Glomerular visceral epithelial cell (primary cell): ENCODE measurements around the gene CEP170.
"Not testable (repeated sequence)": the region's sequence is repeated elsewhere in the genome, so short reads cannot be mapped to it uniquely, and the experiment has no call there.

Source experiments
- DNase-seq: peaks from one replicate; pipeline ENCODE4 v3.0.0-alpha.2; 2016; ENCODE audit errors: extremely low spot score

CEP170 gene

DNA sequence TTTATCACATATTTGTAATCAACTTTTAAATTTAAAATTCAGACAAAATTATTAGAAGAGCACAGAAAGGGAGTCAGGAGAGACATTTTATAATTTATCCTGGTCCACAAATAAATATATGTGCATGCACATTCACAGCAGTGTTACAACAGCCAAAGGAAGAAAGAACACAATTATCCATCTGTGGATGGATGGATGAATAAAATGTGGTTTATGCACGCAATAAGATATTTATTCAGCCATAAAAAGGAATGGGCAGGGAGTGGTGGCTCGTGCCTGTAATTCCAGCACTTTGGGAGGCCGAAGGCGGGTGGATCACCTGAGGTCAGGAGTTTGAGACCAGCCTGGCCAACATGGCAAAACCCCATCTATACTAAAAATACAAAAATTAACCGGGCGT, 77.3 kb downstream of the CEP170 start:
- not testable (repeated sequence) for DNase-seq

DNA sequence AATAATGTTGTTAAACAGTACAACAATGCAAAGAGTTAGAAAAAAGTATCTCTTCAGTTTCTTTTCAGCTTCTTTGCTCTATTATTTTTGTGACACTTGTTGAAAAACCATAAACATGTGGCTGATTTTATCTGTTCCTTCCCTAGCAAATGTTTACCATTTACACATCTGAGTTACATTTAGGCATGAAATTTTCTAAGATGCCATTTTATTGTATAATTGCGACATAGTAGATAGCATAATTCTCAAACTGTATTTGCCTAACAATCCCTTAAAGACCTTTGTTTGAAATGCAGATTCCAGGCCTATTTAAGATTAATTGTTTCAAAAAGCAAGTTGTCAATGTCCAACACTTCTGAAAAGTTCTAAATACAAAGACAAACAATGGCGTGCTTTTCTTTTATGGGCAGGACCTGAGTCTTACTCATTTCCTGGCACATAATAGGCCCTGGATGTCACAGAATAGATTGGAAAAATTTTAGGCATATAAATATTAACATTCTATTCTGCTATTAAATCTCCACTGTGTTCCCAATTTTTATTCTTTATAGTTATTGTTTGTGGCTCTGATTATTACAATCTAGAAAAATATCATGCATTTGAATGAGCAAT, 81.2 kb downstream of the CEP170 start:
- DNase-seq, result not testable (repeated sequence)

DNA sequence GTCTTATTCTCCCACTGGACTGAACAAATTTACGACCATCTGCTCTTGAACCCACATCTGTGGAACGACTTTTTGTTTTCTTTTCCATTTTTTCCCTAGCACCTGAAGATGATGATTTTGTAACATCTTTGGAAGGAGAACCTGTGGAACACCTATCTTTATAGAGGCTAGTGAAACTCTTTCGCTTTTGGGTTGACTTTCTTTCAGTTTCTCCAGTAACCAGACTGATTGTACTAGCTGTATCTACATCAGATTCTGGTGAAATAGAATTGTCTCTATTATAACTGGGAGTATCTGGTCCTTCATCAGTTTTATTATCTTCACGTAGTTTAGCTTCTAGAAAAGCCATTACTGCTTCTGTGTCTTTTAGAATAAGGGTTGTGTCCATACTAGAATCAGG, 90.2 kb downstream of the CEP170 start:
- DNase-seq, result not testable (repeated sequence)

DNA sequence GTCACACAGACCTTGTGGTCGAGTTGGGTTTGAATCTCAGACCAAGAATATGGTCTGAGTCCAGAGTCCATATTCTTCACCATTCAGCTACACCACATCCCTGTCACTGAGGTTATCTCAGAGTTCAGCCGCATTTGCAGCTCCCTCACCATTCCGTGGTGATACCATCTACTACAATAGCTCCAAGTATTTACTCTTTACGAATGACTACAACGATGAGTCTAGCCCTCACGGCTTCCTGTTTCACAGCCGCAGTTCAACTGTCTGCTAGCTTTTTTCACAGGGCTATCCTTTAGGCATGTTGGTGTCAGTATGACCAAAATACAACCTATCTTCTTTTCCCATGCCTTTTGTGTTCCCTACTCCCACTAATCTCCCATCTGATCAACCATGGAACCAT, 104.2 kb downstream of the CEP170 start:
- not testable (repeated sequence) for DNase-seq

DNA sequence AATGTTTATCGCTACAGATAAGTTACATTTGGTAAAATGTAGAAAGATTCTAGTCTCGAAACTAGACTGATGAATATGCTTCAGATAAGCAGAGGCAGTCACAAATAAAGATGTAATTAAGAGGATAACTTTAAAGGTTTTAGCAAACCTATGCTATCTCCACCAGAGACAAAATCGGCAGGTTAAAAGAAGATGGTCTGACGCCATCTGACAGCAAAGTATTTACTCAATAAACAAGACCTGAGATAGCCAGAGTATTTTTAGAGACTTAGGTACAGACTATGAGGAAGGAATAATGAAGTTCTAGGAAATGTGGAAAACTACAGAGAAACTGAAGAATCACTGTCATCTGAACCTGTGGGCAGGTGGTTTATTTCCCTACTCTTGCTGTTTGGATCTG, 106.0 kb downstream of the CEP170 start:
- DNase-seq, result not testable (repeated sequence)

DNA sequence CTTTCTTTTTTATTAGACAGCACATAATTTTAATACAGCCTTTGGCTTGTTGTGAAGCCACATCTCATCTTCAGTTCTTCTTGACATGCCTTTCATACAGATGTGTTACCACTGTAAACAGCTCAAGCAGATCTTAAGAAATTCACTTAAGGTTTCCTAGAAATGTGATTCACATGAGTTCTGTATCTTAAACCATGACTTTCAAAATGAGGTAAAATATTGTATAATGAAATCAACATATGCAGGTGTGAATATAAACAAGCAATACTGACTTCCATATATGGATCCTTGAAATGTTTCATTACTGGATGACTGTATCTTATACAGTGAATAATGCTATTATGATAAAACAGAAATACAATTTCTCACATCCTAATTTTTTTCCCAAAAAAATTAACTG, 107.7 kb downstream of the CEP170 start:
- not testable (repeated sequence) for DNase-seq

DNA sequence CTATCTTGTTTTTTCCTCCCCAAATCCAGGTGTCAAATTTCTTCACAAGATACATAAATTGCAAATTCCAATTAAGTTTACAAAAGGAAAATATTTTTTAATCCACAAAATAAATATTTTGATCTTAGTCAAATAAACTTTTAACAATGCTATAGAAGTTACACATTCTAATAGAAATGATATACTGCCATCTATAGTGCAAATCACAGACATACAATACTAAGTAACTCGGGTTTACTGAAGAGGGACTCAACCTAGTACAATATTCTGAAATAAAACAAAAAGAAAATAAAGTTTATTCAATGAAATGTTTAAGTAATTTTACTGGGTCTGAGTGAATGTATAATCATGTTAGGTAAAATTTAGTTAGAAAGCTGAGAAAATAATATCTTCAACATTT, 114.6 kb downstream of the CEP170 start:
- DNase-seq, result not testable (repeated sequence)

DNA sequence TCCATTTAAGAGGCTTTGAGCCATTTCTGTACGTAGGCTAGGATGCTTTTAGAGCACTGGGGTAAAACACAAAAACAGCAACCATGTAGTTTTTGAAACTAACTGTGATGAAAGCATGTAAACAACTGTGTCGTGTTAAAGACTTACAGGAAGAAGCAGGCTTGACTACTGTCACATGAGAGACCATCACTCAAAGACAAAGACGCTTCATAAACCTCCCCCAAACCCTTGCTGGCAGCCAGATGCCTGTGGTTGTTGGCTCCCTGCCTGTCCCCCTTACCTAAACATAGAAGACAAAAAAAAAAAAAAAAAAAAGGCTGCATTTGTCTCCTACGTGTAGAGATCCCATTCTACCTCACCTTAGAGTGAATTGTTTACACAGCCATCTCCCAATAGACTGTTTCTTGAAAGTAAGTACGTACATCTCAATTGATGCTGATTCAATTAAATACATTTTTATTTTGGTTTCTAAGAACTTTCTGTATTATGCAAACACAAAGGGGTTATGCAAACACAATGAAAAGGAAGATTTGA, 132.1 kb downstream of the CEP170 start:
- DNase-seq, result not testable (repeated sequence)

DNA sequence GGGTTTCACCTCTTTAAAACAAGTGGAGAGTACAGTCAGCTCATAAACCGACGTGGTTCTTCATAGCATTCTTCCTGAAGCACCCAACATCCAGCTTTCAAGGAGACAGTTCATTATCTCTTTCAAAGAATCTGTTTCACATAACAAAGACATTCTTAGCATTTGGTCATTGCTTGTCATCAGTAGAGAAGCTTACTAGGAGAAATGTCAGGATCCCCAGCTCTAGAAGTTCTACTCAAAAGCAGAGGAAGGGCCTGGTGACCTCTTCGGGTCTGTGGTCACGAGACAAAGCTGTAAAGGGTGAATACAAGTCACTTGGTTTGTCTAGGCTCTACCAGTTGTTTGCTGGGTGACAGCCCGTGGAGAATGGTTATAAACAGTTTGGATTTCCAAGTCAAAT, 133.1 kb downstream of the CEP170 start:
- DNase-seq, result not testable (repeated sequence)

DNA sequence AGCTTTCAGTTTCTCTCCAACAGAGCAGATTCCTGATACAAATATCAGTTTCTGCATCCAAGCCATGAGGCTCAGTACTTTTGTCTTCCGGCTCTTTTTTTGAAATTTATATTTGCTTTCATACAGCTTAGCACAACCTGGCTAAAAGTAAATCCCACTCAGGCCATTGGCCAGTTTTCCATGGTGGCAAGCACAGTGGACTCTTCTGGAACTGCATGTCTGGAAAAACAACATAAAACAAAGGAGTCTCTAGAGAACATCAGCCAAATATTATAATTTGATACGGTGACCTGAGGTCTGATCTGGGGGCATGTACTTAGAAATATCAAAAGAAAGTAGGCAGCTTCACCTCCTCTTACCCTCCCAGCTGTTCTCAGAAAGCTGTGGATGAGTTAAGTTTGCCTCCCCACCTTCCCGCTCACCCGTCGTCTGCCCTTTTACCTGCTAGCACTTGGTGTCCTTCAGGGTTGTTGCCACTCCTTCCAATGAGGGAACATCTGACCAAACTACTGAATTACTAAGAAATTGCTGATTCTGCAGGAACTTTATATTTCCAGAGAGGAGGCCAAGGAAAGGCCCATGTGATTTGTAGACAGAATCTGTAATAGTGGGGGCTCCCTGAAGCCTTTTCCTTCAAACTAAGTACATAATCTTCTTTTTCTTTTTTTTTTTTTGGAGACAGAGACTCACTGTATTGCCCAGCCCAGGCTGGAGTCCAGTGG, 136.3 kb downstream of the CEP170 start:
- not testable (repeated sequence) for DNase-seq

DNA sequence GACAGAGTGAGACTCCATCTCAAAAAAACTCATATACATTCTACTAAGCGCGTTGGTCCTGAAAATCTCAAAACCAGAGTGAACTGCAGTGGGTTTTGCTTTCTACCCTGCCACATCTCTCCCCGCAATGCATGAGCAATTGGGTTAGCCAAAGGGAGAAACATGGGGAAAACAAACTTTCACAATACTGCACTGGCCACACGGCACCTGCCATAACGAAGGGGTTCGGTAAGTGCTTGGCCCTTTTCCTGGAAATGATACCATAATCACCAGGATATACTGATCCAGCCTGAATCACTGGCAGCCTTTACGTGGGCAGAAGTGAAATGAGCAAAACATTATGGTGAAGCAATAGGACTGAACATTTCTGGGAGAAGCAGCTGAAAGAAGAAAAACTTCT, 138.9 kb downstream of the CEP170 start:
- DNase-seq, result not testable (repeated sequence)

DNA sequence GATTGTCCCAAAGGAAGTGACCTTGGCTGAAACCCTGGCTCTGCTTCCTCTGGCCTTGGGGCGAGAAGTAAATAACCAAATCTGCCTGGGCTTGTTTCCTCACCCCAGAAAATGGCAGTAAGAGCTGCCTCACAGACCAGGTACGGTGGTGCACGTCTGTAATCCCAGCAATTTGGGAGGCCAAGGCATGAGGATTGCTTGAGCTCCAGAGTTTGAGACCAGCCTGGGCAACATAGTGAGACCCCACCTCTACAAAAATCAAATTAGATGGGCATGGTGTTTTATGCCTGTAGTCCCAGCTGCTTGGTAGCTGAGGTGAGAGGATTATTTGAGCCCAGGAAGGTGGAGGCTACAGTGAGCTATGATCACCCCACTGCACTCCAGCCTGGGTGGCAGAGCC, 140.3 kb downstream of the CEP170 start:
- DNase-seq, result not testable (repeated sequence)

DNA sequence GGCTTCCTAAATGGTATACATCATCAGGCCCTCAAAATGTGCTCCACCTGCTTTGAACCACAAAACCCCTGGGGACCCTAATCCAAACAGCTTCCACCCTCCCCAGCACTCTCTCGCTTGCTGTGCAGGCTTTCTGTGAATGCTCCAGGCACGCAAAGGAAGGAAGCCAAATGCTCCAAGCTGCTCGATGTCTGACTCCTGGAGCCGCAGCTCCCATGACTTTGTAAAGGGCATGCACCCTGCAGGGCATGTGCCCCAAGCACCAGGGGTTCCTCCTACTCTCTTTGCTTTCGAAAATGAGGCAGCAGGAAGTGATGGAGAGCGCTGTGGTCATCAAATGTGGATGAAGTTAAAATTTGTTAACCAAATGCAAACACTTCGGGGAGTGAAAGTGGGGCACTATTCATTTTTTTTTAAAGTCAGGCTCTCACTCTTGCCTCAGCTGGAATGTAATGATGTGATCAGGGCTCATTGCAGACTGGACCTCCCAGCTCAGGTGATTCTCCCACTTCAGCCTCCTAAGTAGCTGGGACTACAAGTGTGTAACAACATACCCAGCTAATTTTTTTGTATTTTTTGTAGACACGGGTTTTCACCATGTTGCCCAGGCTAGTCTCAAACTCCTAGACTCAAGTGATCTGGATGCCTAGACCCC, 140.9 kb downstream of the CEP170 start:
- not testable (repeated sequence) for DNase-seq

DNA sequence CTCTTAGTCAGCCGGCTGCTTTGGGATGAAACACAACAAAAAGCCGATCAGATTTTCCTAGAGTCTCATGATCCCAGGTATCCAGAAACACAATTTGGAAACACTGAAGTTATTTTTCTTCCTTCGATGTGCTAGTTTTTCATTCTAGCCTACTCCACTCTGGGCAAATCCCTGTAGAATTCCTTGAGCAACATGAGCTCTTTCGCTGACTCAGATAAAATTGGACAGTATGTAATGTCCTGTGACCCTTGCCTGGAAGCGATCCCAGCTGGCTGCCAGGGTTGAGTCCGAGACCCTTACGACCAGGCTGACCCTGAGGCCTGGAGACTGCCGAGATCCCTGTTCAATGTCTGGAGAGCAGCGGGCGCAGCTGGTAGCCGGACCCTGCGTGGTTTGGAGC, 147.9 kb downstream of the CEP170 start:
- not testable (repeated sequence) for DNase-seq

DNA sequence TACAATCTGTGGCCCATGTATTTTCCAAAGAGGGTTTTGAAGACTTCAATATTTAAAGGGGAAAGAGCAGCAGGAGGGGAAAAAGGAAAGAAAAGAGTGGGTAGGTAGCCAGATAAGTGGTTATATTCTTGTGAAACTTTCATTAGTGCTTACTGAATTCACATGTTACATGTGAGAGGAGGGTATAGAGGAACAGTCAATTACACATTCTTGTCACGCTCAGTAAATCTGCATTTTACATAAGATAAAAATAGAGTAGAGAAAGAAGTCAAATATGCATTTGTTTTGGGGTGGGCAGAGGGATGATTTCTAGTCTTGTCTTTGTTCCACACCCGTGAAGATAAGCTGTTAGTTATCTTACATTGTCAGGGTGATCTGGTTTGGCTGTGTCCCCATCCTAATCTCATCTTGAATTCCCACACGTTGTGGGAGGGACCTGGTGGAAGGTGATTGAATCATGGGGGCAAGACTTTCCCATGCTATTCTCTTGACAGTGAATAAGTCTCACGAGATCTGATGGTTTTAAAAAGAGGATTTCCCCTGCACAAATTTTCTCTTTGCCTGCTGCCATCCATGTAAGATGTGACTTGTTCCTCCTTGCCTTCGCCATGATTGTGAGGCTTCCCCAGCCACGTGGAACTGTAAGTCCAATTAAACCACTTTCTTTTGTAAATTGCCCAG, 149.3 kb downstream of the CEP170 start:
- DNase-seq, result not testable (repeated sequence)

DNA sequence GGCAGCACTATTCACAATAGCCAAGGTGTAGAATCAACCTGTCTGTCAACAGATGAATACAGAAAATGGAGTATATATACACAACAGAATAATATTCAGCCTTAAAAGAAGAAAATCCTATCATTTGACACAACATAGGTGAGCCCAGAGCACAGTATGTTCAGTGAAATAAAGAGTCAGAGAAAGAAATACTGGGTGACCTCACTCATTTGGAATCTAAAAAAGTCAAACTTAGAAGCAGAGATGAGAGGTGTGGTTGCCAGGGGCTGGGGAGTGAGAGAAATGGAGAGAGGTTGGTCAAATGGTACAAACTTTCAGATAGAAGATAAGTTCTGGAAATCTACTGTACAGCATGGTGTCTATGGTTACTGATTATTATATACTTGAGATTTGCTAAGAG, 150.0 kb downstream of the CEP170 start:
- DNase-seq, result peak; percentile 12

DNA sequence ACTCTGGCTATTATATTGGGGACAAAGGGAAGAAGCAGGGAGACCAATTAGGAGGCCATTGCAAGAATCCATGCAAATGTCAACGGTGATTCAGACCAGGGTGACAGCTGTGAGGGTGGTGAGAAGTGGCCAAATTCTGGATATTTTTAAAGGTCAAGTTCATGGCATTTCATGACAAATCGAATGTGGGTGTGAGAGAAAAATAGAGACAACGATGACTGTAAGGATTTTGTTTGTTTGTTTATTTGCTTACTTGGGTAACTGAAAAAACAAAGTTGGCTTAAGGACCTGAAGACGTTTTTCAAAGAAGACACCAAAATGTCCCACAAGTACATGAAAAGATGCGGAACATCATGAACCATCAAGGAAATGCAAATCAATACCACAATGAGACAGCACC, 150.6 kb downstream of the CEP170 start:
- not testable (repeated sequence) for DNase-seq

DNA sequence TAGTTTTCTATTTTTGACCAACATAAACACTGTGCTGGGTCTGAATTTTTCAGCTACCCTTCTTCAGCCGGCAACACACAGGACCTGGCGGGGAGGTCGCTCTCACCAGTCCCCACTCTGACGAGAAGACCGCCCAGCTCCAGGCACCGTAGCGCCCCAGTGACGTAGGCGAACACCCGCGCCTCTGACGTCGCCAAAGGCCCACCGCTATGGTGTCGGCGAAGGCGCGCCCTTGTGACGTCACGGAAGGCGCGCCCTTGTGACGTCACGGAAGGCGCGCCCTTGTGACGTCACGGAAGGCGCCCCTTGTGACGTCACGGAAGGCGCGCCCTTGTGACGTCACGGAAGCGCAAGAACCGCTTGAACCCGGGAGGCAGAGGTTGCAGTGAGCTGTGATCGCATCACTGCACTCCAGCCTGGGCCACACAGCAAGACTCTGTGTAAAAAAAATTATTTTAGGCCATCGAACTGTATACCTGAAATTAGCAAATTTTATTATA, 153.5 kb downstream of the CEP170 start:
- DNase-seq, result not testable (repeated sequence)

DNA sequence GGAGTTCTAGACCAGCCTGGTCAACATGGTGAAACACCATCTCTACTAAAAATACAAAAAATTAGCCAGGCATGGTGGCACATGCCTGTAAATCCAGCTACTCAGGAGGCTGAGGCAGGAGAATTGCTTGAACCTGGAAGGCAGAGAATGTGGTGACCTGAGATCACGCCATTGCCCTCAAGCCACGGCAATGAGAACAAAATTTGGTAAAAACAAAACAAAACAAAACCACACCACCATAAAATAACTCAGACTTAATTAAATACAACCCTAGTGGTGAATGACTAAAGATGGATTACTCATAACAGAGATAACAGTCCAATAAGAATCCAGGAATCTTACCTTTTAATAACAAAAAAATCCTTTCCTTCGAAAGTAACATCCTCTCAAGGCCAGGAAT, 167.7 kb downstream of the CEP170 start:
- DNase-seq, result not testable (repeated sequence)
